GM19099 (cell line): ENCODE measurements around the gene SIT1.

Experiments used
- POLR2A ChIP-seq: IDR thresholded peaks from 3 replicates; pipeline ENCODE4 v1.6.1; 2011; ENCODE audit warnings: low read depth; ENCODE audit not compliant: insufficient read length; ENCODE audit errors: extremely low read depth

The SIT1 gene

DNA sequence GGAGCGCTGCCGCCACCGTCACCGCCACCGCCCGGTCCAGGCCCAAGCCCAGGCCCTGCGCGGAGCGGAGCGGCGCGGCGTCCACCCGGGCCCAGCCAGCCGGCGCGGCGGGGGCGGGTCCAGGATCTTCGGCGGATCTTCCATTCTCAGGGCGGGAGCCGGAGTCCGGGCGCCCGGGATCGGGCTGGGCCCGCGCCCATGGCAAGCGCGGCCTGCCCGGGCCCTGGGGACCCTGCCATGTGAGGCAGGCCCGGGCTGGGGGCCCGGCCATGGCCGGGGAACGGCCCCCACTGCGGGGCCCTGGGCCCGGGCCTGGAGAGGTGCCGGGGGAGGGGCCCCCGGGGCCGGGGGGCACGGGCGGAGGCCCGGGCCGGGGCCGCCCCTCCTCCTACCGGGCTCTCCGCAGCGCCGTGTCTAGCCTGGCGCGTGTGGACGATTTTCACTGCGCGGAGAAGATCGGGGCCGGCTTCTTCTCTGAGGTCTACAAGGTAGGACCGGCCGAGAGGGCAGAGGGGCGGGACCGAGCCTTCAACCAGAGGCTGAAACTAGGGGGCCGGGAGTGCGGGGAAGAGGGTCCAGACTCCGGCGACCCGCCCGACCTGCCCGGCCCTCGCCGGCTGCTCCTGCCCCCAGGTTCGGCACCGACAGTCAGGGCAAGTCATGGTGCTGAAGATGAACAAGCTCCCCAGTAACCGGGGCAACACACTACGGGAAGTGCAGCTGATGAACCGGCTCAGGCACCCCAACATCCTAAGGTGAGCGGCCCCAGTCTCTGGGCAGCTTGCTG is 45.2 kb downstream of the SIT1 start:
- TF ChIP-seq POLR2A = peak; percentile 2

GRCh38 chr9:35604578-35605350 is 46.0 kb downstream of the SIT1 start, which contains the start of gene TESK1:
Gene TESK1 (plus strand): TSS chr9:35605262. CDS start chr9:35605620, 358 bp downstream.
- no peak for TF ChIP-seq POLR2A

DNA sequence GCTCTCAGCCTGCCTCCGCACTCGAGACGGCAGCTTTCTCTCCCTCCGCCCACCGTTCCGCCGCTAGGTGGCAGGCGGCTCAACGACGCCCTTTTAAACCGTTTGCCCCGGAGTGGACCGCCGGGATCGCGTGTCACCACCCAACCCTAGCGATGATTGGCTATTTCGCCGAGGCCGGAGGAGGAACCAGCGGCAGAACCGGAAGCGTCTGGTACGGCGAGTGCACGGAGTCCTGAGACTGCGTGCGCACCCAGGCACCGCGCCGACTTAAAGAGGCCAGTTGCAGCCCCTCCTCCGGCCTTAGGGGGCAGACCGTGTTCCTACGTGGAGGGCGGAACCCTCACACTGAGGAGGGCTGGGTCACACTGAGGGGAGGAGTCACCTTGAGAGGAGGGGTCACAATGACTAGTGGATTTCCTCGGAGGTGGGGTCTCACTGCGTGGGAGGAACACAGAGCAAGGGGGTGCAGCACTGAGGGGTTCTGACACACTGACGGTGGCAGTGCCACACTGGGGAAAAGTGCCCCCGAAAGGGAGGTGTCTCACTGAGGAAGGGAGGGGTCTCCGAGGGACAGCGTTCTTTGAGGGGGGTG is 46.6 kb downstream of the SIT1 start:
- TF ChIP-seq POLR2A = peak; percentile 71

GRCh38 chr9:35603506-35603985 is 47.2 kb downstream of the SIT1 start:
- no peak for TF ChIP-seq POLR2A

GRCh38 chr9:35599763-35600604 is 50.7 kb downstream of the SIT1 start:
- TF ChIP-seq POLR2A = no peak
